Measurements from ENCODE around the gene PIGQ.
A peak's percentile ranks its signal among the peaks of the same experiment; 100 is the strongest.

Gene PIGQ

DNA sequence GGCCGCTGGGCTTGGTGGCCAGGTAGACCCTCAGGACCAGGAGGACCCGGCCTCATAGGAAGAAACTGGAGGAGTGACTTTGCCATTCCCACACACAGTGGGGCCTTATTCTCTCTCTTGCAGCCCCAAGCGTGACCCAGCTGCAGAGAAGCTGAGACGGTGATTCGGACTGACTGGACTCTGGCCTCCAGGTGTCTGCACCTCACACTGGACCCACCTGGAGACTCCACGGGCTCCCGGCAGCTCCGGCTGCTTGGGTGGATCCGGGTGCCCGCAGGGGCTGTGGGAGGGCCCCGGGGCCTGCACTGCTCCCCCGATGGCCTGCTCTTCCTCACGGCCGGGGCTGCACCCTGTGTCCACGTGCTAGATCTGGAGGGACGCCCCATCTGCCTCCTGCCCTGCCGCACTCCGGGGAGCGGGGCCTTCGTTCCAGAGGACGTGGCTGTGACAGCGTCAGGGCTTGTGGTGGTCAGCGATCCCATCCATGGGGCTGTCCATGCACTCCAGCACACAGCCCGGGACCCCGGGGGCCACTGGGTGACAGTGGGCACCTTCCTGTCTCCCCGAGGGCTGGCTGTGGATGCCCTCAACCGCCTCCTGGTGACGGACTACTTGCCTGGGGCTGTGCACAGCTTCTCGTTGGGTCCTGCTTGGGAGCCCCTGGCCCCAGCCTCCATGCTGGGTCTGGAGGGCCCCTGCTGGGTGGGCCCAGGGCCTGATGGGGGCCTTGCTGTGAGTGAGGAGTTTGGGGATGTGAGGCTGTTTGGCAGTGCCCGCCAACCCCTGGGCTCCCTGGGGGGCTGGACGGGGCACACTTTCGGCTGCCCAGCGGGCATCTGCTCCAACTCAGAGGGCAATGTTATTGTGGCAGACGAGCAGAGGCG is 2.2 kb upstream of the PIGQ start:
- DNase-seq (ENCODE audit: low read depth, low spot score): no peak

DNA sequence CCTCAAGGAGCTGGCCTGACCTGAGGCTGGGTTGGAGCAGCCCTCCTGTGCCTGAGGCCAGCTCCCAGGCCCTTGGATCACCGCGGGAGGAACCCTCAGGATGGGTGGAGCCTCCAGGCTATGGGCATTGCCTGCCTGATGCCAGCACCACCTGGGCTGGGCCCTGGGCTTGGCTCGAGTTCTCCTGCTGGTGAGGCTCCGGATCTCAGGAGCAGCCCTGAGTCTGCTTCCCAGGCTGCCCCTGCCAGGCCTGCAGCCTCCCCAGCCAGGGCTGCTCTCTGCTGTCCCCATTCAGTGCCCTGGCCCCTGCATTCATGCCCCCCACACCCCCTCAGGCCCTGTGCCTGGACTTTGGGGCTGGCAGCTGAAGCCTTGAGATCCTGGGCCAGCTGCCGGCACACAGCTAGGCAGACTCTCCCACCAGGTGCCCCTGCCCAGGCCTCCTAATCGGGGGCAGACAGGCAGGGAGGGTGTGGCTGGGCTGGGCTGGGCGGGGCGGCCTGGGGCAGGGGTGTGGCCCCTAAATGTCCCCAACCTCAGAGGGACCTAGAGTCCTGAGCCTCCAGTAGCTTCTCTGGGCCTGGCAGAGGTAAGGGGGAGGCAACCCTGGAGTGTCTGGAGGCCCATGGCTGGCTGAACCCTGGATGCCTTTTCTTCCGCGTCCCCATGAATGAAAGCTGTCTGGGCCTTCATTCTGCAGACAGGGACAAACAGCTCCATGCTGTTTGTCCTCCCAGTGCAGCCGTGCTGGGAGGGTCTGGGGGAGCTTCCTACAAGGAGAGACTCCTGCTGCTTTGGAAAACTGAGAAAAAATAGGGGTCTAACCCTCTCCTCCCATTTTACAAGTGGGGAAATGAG is 1.1 kb upstream of the PIGQ start:
- no peak for DNase-seq (ENCODE audit: low read depth, low spot score)

DNA sequence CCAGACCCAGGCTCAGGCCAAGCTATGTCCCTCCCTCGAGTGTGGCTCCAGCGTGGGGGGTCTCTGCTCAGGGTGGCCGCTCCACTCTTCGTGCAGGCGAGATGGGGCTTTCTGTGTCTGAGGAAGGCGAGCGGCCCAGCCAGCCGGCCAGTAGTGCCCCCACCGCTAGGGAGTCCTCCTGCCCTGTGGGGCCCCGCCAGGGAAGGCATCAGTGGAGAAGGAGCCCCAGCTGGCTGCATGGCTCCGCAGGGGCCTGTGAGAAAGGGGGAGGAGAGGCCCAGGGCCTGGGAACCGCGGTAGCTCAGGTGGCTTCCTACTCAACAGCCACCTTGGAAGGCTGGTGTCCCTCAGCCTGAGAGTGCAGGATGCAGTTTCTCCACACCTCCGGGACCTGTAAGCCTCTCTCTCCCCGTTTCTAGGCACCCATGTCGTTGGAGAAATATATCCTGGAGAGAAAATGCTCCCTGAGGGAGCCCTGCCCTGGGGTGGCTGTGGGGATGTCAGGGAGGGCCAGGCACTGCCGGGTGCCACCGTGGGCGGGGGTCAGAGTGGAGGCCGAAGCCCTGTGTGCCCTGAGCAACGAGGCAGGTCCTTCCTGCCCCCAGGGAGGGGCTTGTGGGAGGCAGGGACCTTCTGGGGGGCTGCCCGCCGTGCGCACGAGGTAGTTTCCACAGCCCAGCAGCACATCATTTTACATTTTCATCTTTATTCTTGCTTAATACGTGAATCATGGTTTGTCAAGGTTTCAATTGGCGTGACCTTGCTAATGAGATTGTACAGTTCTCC is 3.3 kb downstream of the PIGQ start:
- DNase-seq (ENCODE audit: low read depth, low spot score): no peak

DNA sequence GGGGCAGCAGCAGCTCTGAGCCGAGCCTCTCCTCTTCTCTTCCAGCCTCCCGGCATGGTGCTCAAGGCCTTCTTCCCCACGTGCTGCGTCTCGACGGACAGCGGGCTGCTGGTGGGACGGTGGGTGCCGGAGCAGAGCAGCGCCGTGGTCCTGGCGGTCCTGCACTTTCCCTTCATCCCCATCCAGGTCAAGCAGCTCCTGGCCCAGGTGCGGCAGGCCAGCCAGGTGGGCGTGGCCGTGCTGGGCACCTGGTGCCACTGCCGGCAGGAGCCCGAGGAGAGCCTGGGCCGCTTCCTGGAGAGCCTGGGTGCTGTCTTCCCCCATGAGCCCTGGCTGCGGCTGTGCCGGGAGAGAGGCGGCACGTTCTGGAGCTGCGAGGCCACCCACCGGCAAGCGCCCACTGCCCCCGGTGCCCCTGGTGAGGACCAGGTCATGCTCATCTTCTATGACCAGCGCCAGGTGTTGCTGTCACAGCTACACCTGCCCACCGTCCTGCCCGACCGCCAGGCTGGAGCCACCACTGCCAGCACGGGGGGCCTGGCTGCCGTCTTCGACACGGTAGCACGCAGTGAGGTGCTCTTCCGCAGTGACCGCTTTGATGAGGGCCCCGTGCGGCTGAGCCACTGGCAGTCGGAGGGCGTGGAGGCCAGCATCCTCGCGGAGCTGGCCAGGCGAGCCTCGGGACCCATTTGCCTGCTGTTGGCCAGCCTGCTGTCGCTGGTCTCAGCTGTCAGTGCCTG is 4.4 kb downstream of the PIGQ start:
- no peak for DNase-seq (ENCODE audit: low read depth, low spot score)

DNA sequence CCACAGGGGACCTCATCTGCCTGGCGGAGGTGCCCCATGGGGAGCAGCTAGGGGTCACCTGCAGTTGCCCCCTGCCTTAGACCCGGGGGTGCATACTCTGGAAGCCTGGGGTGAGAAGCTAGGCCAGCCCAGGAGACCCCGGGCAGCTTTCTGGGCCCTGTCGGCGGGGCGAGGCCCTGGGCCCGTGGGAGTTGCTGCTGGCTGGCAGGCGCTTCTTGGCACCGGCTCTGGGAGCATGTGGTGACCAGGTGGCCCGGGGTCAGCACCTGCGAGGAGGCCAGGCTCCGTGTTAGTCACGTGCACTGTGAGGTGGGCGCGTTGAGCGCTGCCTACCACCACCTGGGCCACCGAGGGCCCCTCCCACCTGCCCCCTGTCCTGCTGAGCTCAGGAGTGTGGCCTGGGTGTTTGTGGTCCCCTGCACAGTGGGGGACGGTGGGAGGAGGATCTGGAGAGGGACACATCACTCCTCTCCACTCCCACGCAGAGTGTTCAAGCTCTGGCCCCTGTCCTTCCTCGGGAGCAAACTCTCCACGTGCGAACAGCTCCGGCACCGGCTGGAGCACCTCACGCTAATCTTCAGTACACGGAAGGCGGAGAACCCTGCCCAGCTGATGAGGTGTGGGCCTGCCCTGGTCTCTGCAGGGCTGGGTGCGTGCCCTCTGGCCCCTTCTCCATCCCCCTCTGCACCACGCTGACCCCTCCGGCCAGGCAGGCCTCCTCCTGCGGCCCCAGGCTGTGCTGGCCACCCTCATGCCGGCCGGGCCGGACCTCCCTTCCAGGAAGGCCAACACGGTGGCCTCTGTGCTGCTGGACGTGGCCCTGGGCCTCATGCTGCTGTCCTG is 5.8 kb downstream of the PIGQ start:
- DNase-seq (ENCODE audit: low read depth, low spot score): no peak

DNA sequence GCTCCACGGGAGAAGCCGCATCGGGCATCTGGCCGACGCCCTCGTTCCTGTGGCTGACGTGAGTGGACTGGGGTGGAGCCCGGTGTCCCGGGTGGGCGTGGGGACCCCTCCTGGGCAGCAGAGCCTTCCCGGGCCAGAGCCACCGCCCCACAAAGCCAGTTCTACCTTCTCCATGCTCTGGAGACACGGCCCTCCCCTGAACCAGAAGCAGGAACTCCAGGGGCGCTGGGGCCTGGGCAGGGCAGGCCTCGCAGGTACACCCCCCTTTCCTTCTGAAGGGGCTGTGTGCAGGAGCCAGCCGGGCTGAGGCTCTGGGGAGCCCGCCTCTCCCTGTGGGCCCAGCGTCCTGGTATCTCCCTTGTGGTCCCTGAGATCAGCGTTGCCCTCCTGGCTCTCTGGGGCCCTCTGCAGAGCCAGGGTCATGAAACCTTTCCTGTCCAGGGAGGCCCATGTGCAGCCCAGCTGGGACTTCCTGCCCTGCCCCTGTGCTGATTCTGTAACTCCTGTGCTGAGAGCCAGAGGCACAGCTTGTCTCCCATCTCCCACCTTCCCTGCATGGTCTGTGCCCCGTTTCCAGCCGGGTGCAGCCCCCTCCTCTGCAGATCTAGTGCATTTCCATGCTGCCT is 6.5 kb downstream of the PIGQ start:
- DNase-seq (ENCODE audit: low read depth, low spot score): no peak

DNA sequence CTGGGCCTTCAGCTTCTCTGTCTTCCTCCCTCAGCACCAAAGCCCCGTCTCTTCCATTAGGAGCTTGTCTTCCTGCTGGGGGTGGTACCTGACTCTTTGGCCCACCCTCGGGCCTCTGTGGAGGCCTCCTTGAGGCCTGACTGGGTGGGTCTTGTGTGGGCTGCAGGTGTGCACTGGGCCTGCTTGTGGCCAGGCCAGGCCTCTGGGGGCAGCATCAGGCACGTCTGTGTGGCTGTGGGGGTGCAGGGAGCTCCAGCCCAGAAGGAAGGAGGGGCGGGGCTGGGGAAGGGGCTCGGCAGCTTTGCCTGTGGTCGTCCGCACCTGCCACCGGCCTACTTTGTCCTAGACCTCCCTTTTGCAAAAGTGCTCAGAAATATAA is 7.0 kb downstream of the PIGQ start:
- DNase-seq (ENCODE audit: low read depth, low spot score): no peak

DNA sequence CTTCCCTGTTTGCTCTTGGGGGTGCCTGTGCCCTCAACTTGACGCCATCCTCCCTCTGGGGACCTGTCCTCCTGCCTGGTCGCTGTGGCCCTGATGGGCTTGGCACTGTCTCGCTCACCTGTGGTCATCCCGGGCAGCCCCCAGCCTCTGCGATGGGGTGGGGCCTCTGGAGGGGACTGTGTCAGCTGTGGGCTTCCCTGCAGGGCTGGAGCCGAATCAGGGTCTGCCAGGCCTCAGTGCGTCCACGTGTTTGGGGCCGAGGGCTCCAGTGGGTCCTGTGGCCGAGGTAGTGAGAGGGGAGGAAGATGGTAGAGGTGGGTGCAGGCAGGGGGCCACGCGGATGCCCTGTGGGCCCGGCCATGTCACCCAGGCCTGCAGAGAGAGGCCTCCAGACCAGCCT is 8.0 kb downstream of the PIGQ start:
- DNase-seq (ENCODE audit: low read depth, low spot score): no peak

DNA sequence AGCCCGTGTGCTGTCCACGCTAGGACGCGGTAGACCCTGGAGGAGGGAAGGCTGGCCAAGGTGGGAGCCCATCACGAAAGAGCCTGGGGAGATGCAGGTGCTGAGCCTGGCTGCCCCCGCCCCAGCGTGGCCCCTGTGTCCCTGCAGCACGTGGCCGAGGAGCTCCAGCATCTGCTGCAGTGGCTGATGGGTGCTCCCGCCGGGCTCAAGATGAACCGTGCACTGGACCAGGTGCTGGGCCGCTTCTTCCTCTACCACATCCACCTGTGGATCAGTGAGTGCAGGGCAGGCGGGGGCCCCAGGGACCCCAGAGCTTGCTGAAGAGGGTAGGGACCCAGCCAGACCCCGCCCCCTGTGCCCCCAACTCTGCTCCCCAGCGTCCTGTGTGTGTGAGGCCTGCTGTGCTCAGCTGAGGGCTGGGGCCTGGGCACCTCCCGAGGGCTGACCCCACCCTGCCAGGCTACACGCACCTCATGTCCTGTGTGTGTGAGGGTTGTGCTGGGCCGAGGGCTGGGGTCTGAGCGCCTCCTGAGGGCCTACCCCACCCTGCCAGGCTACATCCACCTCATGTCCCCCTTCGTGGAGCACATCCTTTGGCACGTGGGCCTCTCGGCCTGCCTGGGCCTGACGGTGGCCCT is 8.6 kb downstream of the PIGQ start:
- no peak for DNase-seq (ENCODE audit: low read depth, low spot score)

DNA sequence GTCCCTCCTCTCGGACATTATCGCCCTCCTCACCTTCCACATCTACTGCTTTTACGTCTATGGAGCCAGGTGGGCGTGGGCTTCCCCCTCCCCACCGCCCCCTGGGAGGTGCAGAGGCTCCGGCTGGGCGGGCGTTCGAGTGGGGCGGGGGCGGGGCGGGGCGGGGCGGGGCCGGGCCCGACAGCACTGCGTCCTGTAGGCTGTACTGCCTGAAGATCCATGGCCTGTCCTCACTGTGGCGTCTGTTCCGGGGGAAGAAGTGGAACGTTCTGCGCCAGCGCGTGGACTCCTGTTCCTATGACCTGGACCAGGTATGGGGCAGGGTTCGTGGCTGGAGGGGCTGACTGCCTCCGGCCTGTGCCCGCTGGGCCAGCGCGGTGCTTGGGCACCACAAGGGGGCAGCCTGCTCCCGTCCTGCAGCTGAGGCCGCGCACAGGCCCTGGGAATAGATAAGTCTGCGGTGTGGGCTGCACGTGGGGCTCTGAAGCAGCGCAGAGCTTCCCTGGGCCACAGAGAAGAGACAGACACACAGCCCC is 9.2 kb downstream of the PIGQ start:
- DNase-seq (ENCODE audit: low read depth, low spot score): peak; percentile 40

DNA sequence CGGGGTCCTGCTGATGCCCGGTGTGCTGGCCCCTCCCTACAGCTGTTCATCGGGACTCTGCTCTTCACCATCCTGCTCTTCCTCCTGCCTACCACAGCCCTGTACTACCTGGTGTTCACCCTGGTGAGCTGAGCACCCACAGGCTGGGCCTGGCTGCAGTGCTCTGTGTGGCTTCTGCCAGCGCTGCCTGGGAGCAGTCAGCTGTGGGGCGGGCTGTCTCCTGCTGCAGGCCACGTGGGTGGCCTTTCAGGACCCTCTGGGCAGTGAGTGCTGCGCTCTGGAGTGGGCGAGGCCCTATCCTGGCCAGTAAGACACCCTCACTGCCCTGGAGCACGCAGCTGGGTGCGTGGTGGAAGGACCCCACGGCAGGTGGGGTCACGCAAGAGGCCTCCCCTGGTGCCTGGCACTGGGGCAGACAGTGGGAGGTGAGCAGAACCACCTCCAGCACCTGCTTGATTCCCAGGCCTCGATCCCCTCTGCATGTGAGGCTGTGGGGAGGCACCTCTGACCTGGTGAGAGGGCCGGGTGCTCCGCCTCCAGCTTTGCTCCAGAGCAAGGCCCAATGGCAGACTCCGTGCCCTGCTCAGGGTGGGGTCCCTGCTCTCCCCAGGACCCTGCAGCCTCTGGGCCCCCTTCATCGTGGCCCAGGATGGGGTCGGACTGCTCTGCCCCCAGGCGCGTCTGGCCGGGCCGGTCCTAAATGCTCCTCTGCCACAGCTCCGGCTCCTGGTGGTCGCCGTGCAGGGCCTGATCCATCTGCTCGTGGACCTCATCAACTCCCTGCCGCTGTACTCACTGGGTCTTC is 10.6 kb downstream of the PIGQ start:
- DNase-seq (ENCODE audit: low read depth, low spot score): no peak

DNA sequence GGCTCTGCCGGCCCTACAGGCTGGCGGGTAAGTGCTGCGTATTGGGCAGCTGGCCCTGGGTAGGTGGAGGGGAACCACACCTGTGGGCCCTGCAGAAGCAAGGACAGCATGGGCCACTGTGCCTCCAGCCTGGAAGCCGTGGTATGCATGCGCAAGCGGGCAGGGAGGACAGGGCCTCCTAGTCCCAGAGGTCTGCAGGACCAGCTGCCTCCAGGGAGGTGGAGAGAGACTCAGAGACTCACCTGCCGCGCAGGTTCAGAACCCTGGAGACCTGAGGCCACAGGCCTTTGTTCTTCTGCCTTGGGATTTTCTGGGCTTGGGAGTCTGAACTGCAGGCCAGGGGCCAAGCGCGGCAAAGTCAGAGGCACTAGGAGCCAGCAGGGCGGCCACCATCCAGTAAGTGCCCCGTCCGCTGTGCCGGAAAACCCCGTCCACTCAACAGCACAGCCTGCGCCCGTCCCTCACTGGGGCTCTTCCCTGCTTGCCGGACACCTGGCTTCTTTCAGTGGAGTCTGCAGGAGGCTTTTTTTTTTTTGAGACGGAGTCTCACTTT is 11.3 kb downstream of the PIGQ start:
- DNase-seq (ENCODE audit: low read depth, low spot score): no peak

DNA sequence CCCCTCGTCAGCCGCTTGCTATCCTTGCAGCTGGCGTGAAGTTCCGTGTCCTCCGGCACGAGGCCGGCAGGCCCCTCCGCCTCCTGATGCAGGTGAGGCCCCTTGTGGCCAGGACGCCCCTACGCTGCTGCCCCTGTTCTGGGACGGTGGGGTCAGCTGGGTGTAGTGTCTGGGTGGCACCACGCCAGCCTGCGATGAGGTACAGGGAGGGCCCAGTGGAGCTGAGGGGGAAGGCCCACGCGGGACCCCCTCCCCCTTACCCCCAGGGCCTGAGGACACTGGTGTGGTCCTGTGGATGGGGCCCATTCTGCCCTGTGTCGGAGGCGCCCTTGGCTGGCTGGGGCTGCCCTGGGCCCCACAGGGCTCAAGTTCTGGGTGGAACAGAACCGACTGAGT is 12.4 kb downstream of the PIGQ start:
- no peak for DNase-seq (ENCODE audit: low read depth, low spot score)

DNA sequence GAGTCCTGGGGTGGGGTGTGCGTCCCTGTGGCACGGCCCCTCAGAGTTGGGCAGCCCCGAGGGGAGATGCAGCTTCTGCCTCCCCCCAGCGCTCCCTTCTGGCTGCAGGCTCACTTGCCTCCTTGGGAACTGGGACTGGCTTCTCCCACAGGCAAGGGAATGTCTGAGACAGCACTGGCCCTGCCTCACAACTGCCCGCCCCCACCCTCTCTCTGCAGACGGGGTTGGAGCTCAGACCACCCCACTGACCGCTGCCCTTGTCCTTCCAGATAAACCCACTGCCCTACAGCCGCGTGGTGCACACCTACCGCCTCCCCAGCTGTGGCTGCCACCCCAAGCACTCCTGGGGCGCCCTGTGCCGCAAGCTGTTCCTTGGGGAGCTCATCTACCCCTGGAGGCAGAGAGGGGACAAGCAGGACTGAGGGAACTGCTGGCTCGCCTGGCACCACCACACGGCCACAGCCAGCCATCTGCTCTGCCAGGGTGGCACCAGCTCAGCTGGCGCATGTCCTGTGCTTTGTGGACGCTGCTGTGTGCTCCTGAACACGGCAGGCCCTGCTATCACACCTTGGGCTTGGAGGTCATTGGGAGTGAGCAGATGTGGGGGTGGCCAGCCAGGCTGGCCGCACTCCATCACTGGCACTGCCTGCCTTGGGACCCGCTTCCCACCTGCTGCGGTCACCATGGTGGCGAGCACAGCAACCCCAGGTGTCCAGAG is 13.0 kb downstream of the PIGQ start:
- no peak for DNase-seq (ENCODE audit: low read depth, low spot score)

DNA sequence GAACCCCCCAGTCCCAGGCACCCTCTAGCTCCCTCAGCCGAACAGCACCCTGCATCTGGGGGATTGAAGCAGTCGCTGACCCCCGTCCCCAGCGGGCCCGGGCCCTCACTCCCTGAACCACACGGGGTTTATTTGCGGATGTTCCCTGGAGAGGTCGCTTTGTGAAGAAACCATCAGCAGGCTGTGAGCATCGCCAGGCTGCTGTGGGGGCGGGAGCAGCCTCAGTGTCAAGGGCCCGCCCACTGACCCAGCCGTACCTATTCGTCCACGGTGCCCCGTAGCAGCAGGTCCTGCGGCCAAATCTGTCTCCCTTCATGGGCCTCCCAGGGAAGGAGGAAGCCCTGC is 13.7 kb downstream of the PIGQ start:
- no peak for DNase-seq (ENCODE audit: low read depth, low spot score)

DNA sequence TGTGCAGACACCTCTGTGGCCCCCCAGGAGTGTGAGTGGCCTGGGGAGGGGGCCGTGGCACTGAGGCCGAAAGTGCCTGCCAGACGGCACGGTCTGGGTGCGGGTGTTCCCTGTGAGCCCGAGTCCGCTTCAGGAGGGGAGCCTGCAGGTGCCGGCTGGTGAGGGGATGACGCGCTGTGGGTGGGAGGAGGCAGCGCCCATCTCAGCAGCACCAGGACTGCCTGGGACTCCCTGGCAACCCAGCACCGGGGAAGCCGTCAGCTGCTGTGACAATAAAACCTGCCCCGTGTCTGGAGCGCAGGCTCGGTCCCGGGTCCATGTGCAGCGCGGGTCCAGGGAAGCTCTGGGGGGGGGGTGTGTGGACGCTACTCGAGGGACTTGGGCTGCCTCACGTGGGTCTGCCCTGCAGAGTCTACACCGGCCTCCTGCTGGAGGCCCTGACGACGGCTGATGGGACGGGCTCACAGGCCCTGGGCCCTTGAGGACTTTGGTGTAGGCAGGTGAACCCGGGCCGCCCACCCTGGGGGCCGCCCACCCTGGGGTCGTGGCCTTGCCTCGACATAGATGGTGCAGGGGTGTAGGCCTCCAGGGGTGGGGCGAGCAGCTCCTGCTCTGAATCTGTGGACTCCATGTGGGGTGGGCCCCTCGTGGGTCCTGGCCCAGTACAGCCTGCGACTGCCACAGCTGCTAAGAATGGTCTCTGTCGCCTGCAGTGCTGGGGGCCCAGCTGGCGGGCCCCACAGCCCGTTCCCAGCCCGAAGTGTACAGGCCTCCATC is 14.2 kb downstream of the PIGQ start:
- no peak for DNase-seq (ENCODE audit: low read depth, low spot score)

DNA sequence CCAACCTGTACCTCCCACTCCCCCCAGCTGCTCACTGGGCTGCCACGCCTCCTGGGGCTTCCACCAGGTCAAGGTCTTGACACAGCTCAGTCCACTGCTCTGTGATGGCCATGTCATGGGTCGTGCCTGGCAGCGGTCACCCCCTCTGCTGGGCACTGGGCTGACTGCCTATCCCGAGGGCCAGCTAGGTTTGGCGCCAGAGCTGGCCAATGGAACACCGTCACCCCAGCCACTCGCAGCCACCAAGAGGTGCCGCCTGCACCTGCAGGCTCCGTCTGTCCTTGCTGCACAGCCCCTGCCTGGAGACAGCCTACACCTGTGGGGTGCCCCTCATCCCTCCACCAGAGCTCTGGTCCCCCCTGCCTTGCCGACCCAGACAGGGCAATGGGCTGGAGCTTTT is 15.6 kb downstream of the PIGQ start:
- no peak for DNase-seq (ENCODE audit: low read depth, low spot score)
